Progenitor cell of endocrine pancreas (in vitro differentiated cells): ENCODE data around the gene RCAN1. TPM values are rescaled to one million over a fixed set of nuclear protein-coding genes. Genes with fewer than 3 reads are reported as not detected.

ENCODE experiments used
- DNase-seq: peaks from one replicate; pipeline ENCODE4 v3.0.0; 2021; ENCODE audit warnings: low spot score; ENCODE audit not compliant: unreplicated experiment
- H3K27ac Mint-ChIP-seq: 2 replicates; pipeline ENCODE4 v1.8.0; 2021; ENCODE audit warnings: mild to moderate bottlenecking, moderate library complexity, mixed read lengths
- H3K27me3 Mint-ChIP-seq: 2 replicates; pipeline ENCODE4 v1.8.0; 2021; ENCODE audit warnings: mixed read lengths
- H3K36me3 Mint-ChIP-seq: 2 replicates; pipeline ENCODE4 v1.8.0; 2022; ENCODE audit warnings: mixed read lengths; ENCODE audit not compliant: insufficient read depth
- H3K4me1 Mint-ChIP-seq: 2 replicates; pipeline ENCODE4 v1.8.0; 2021; ENCODE audit warnings: low read depth, mixed read lengths
- H3K4me3 Mint-ChIP-seq: 2 replicates; pipeline ENCODE4 v1.8.0; 2021; ENCODE audit warnings: low read depth, mild to moderate bottlenecking, moderate library complexity, mixed read lengths
- H3K9me3 Mint-ChIP-seq: 2 replicates; pipeline ENCODE4 v1.8.0; 2021; ENCODE audit warnings: low read depth, mixed read lengths
- total RNA-seq: library from RNA; stranded (reverse); gene quantifications from 2 replicates; pipeline ENCODE4 v1.2.1, GENCODE V29; 2021
- TF ChIP-seq, protein P1 (sequence below): fragments of 200-600 bp; sonication (generic); IDR thresholded peaks from one replicate; pipeline ENCODE4 v1.5.0; 2021; ENCODE audit warnings: antibody characterized with exemption, mild to moderate bottlenecking; ENCODE audit not compliant: unreplicated experiment

The RCAN1 gene
- total RNA-seq, 1 donor from 2014 or later: 11.6 TPM

DNA sequence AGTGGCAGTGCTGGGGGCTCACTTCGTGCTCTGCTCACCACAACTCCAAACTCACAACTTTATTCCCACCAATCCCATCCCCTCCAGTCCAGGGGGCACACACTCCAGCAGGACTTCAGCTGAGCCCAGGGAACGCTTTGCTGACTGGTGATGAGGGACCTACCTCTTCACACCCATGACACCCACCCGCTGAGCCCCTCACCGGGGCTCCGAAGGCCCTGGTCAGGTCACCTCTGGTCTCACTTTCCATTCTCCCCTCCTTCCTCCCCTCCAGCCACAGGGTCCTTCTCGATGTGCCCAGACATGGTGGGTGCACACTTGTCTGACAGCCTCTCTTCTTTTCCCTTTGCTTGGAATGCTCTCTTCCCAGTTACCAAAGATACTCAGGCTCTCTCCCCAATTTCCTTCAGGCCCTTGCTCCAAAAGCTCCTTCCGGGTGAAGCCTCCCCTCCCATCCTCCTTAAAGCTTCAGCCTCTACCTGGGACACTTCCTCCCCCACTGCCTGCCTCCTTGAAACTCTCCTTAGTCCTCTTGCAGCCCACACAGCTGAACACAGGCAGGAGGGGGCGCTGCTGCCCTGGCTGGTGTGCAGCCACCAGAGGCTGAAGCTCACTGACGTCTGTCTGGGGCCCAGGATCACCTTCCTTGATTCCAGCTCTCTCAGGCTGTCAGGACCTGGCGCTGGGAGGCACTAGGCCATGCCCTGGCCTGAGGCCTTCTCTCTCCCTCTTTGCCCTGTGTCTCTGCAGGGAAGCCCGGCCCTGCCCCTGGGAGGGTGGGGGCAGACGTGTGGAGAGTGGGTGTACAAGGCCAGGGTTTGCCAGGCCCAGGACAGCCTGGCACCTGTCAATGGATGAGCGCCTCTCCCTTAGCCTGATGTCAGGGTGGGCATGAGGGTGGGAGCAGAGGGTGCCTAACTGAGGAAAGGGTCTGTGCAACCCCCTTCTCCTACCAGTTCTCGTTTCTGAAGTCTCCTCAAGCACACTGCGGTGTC is 104.5 kb downstream of the RCAN1 start:
- peaks cover 5% of the 10 kb centered on the region for H3K4me1 Mint-ChIP-seq
- no peaks in the 10 kb centered on the region for H3K9me3 Mint-ChIP-seq
- peak; percentile 32 for DNase-seq
- H3K36me3 Mint-ChIP-seq: no peaks in the 10 kb centered on the region
- TF ChIP-seq, protein P1, sequence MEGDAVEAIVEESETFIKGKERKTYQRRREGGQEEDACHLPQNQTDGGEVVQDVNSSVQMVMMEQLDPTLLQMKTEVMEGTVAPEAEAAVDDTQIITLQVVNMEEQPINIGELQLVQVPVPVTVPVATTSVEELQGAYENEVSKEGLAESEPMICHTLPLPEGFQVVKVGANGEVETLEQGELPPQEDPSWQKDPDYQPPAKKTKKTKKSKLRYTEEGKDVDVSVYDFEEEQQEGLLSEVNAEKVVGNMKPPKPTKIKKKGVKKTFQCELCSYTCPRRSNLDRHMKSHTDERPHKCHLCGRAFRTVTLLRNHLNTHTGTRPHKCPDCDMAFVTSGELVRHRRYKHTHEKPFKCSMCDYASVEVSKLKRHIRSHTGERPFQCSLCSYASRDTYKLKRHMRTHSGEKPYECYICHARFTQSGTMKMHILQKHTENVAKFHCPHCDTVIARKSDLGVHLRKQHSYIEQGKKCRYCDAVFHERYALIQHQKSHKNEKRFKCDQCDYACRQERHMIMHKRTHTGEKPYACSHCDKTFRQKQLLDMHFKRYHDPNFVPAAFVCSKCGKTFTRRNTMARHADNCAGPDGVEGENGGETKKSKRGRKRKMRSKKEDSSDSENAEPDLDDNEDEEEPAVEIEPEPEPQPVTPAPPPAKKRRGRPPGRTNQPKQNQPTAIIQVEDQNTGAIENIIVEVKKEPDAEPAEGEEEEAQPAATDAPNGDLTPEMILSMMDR: peak; percentile 63
- H3K27me3 Mint-ChIP-seq: no peaks in the 10 kb centered on the region
- no peak overlapping the region for H3K4me3 Mint-ChIP-seq
- H3K27ac Mint-ChIP-seq: no peak overlapping the region

DNA sequence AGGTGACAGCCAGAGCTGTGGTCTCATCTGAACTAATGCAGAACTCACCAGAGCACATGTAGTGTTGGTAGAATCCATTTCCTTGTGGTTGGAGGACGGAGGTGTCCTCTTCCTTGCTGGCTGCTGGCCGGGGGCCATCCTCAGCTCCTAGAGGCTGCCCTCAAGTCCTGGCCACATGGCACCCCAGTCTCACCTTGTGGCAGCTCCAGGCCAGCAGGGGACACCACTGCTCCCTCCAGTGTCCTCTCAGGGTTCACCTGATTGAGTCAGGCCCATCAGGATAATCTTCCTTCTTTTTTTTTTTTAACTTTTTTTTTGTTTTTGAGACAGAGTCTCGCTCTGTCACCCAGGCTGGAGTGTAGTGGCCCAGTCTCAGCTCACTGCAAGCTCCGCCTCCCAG is 105.8 kb downstream of the RCAN1 start:
- Mint-ChIP-seq H3K9me3 (no peaks in the 10 kb centered on the region), H3K36me3 (no peaks in the 10 kb centered on the region), H3K4me1 (peaks cover 5% of the 10 kb centered on the region), H3K4me3 (no peak overlapping the region), H3K27ac (no peak overlapping the region), H3K27me3 (no peaks in the 10 kb centered on the region)
- no peak for DNase-seq
- TF ChIP-seq, protein P1: no peak

DNA sequence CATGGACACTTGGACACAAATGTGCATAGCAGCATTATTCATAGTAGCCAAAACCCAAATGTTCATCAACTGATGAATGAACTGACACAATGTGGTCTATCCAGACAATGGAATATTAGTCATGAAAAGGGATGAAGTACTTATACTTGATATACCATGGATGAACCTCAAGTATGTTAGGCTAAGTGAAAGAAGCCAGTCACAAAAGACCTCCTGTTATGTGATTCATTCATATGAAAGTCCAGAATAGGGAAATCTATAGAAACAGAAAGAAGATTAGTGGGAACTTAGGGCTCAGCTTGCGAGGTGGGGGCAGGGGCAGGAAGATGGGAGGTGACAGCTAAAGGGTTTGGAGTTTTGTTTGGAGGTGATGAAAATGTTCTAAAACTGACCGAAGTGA is 110.3 kb downstream of the RCAN1 start:
- no peak for DNase-seq
- Mint-ChIP-seq H3K27me3 (no peaks in the 10 kb centered on the region), H3K4me3 (no peak overlapping the region), H3K27ac (no peak overlapping the region), H3K36me3 (no peaks in the 10 kb centered on the region), H3K9me3 (no peaks in the 10 kb centered on the region), H3K4me1 (peaks cover 4% of the 10 kb centered on the region)
- TF ChIP-seq, protein P1: no peak

DNA sequence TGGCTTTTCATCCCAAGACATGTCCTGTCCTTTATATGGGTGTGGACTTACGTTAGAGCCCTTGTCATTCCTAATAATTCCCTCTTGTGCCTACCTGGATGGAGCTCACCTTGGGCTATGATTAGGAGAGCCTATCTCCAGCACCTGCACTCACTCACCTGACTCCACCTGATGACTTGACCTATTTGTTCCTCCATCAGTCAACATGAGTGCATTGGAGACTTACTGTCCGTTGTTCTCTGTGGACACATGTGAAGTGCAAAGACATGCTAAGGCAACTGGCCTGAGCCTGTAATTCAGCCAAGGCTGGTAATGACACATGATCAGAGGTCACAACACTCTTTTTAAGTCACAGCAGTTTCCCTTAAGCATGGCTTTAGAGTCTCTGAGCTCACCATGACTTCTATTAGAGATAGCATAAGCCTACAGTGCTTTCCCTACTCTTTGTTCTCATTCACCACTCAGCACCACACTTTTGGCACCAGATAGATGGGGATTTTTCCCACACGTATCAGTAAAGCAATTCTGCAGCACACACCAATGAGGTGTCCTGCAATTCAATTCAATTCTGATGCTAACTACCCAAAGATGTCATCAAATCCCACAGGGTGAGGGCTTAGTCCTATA is 112.3 kb downstream of the RCAN1 start:
- Mint-ChIP-seq H3K36me3 (no peaks in the 10 kb centered on the region), H3K9me3 (peaks cover 6% of the 10 kb centered on the region), H3K4me3 (no peak overlapping the region), H3K4me1 (peaks cover under 1% of the 10 kb centered on the region), H3K27me3 (no peaks in the 10 kb centered on the region), H3K27ac (no peak overlapping the region)
- TF ChIP-seq, protein P1: no peak
- DNase-seq: no peak

DNA sequence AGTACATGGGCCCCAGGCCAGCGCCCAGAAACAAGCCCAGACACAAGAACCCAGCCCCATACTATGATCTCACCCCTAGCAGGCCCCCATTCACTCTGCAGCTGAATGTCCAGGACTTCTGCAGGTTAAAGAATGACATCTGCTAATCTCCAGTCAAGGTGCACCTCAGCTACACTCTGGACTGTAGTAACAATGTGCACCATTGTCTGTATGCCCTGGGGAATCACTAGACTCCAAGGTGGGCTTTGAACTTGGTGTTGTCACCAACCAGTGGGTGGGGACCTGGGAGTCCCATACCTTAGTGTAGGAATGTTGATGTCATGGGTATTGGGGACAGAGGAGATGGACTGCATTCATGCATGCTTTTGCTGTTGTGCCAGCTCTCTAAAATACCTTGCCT is 113.2 kb downstream of the RCAN1 start:
- Mint-ChIP-seq H3K27ac (no peak overlapping the region), H3K4me1 (no peaks in the 10 kb centered on the region), H3K9me3 (peaks cover 11% of the 10 kb centered on the region), H3K36me3 (no peaks in the 10 kb centered on the region), H3K4me3 (no peak overlapping the region), H3K27me3 (no peaks in the 10 kb centered on the region)
- TF ChIP-seq, protein P1: no peak
- DNase-seq: no peak
